CD14-positive monocyte (primary cell): ENCODE results near the gene NUAK1. TPM values are rescaled to one million over a fixed set of nuclear protein-coding genes. Genes with fewer than 3 reads are reported as not detected.

Experiments
- DNase-seq, 3 donors: peaks; one replicate each; pipeline ENCODE4 v3.0.0-alpha.2; 2011 to 2022
- H2AFZ ChIP-seq: 2 replicates; pipeline ENCODE4 v1.6.0; 2012; ENCODE audit warnings: mild to moderate bottlenecking, low read depth, low read length, inconsistent platforms; ENCODE audit not compliant: insufficient read depth, poor library complexity, severe bottlenecking
- H3K27ac ChIP-seq, 2 donors: 1 replicate in 1 of 2; 2 replicates in 1 of 2; pipeline ENCODE4 v1.5.1; 2012 to 2013; ENCODE audit warnings: low read length in 2 of 2, control low read depth in 1 of 2, inconsistent platforms in 1 of 2, low read depth in 1 of 2, mild to moderate bottlenecking in 1 of 2
- H3K27me3 ChIP-seq, 2 donors: one replicate each; pipeline versions ENCODE4 v1.6.0 to v1.6.1; 2011 to 2013; ENCODE audit warnings: low read length in 2 of 2; ENCODE audit not compliant: control insufficient read depth in 2 of 2, insufficient read depth in 2 of 2
- H3K36me3 ChIP-seq, 2 donors: replicated peaks in 1 of 2; 1 replicate in 1 of 2; 2 replicates in 1 of 2; pipeline versions ENCODE4 v1.5.1 to v1.6.1; 2012 to 2013; ENCODE audit warnings: low read length in 2 of 2, control low read depth in 1 of 2, inconsistent platforms in 1 of 2, mild to moderate bottlenecking in 1 of 2; ENCODE audit not compliant: insufficient read depth in 2 of 2, control insufficient read depth in 1 of 2
- H3K4me1 ChIP-seq, 2 donors: 1 replicate in 1 of 2; 2 replicates in 1 of 2; pipeline versions ENCODE4 v1.5.1 to v1.6.1; 2012 to 2013; ENCODE audit warnings: low read length in 2 of 2, control low read depth in 1 of 2, inconsistent platforms in 1 of 2, mild to moderate bottlenecking in 1 of 2, moderate library complexity in 1 of 2; ENCODE audit not compliant: insufficient read depth in 2 of 2, control insufficient read depth in 1 of 2
- H3K4me2 ChIP-seq: replicated peaks from 2 replicates; pipeline ENCODE3; 2012; ENCODE audit warnings: low read length, moderate library complexity, mild to moderate bottlenecking; ENCODE audit not compliant: poor library complexity, severe bottlenecking; ENCODE audit errors: extremely low read depth
- H3K4me3 ChIP-seq, 3 experiments: fragments of 200-600 bp in 1 of 3; sonication (generic) in 1 of 3; replicated peaks in 1 of 3; 1 replicate in 2 of 3; 2 replicates in 1 of 3; pipeline ENCODE4 v1.5.1; 2011 to 2013; ENCODE audit warnings: low read length in 3 of 3, mild to moderate bottlenecking in 3 of 3, control low read depth in 2 of 3, low read depth in 2 of 3, inconsistent platforms in 1 of 3, moderate library complexity in 1 of 3
- H3K79me2 ChIP-seq: 2 replicates; pipeline ENCODE4 v1.6.0; 2012; ENCODE audit warnings: mild to moderate bottlenecking, control low read depth, inconsistent platforms, low read length, moderate library complexity; ENCODE audit not compliant: insufficient read depth
- H3K9ac ChIP-seq: 2 replicates; pipeline ENCODE4 v1.6.0; 2017; ENCODE audit warnings: low read length, mild to moderate bottlenecking; ENCODE audit not compliant: insufficient read depth, poor library complexity, severe bottlenecking
- H3K9me3 ChIP-seq, 2 donors: replicated peaks in 1 of 2; 1 replicate in 1 of 2; 2 replicates in 1 of 2; pipeline versions ENCODE4 v1.5.1 to v1.6.1; 2012 to 2013; ENCODE audit warnings: low read length in 2 of 2, control low read depth in 1 of 2; ENCODE audit not compliant: control insufficient read depth in 1 of 2, insufficient read depth in 1 of 2
- H4K20me1 ChIP-seq: 2 replicates; pipeline ENCODE4 v1.6.0; 2012; ENCODE audit warnings: mild to moderate bottlenecking, low read length, control low read depth, moderate library complexity; ENCODE audit not compliant: insufficient read depth
- H3K27ac Mint-ChIP-seq, 7 donors: one replicate each; pipeline ENCODE4 v1.8.0; 2020; ENCODE audit warnings: mild to moderate bottlenecking in 7 of 7, mixed read lengths in 7 of 7, moderate library complexity in 6 of 7, inconsistent platforms in 2 of 7
- H3K27me3 Mint-ChIP-seq, 3 donors: one replicate each; pipeline ENCODE4 v1.8.0; 2021 to 2022; ENCODE audit warnings: low read depth in 3 of 3, mild to moderate bottlenecking in 3 of 3, mixed read lengths in 3 of 3, moderate library complexity in 3 of 3, inconsistent platforms in 1 of 3
- H3K36me3 Mint-ChIP-seq, 2 donors: one replicate each; pipeline ENCODE4 v1.8.0; 2020; ENCODE audit warnings: mixed read lengths in 2 of 2, inconsistent platforms in 1 of 2, mild to moderate bottlenecking in 1 of 2
- H3K4me1 Mint-ChIP-seq: one replicate; pipeline ENCODE4 v1.8.0; 2020; ENCODE audit warnings: mild to moderate bottlenecking, mixed read lengths
- H3K4me3 Mint-ChIP-seq, 2 donors: one replicate each; pipeline ENCODE4 v1.8.0; 2020; ENCODE audit warnings: mild to moderate bottlenecking in 2 of 2, mixed read lengths in 2 of 2, moderate library complexity in 1 of 2
- H3K9me3 Mint-ChIP-seq, 7 donors: one replicate each; pipeline ENCODE4 v1.8.0; 2020 to 2022; ENCODE audit warnings: mixed read lengths in 7 of 7, mild to moderate bottlenecking in 6 of 7, moderate library complexity in 6 of 7, inconsistent platforms in 2 of 7
- WGBS: methylation state at CpG from one replicate; pipeline ENCODE4 v1.1.5; 2013; ENCODE audit warnings: missing lambda C conversion rate; ENCODE audit not compliant: insufficient coverage; 5-methylcytosine and 5-hydroxymethylcytosine counted together
- intact Hi-C, 2 donors: fragments of 100-400 bp; cut with micrococcal nuclease; formaldehyde crosslinking; loops; one replicate each; pipeline versions ENCODE4 v1.15.0 to v1.15.1; 2023
- polyA plus RNA-seq, 3 donors: library from polyadenylated mRNA; depleted of rRNA in 1 of 3; unstranded in 2 of 3; stranded (reverse) in 1 of 3; fragments of 300-500 nt in 2 of 3; fragments of >200 nt in 1 of 3; fragmentation: Illumina TruSeq in 2 of 3; gene quantifications; 1 replicate in 2 of 3; 2 replicates in 1 of 3; pipeline ENCODE4 v1.2.3, GENCODE V29; 2012 to 2021
- TF ChIP-seq, protein P1 (sequence below): fragments of 200-600 bp; IDR thresholded peaks from one replicate; pipeline ENCODE4 v1.8.0; 2022; ENCODE audit warnings: antibody characterized with exemption, mild to moderate bottlenecking

Gene NUAK1
- polyA plus RNA-seq, 3 donors, result not detected

DNA sequence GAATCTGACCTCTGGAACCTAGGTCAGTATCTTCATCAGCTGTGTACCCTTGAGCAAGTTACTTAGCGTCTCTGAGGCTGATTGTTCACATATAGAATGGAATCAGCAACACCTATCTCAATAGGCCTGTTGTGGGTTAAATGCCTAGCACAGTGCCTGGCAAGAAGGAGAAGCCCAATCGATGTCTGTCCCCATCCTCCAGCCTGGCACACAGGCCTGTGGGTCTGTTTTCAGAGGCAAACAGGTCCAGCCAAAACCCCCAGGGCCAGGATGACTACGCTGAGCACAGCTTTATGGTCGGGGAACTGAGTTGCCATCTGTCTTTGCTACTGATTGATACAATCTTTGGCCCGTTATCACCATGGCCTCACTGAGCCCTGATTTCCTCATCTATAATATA lies 89.2 kb downstream of the NUAK1 start:
- H3K27me3 ChIP-seq, result no peaks in the 10 kb centered on the region
- Mint-ChIP-seq H3K27ac (no peak overlapping the region), H3K4me3 (no peak overlapping the region), H3K36me3 (no peaks in the 10 kb centered on the region), H3K27me3 (peaks cover 3 to 8% (median 4%) of the 10 kb centered on the region in 3 donors), H3K4me1 (no peaks in the 10 kb centered on the region), H3K9me3 (peaks cover 0 to 5% (median 2%) of the 10 kb centered on the region in 7 donors)
- WGBS, result 98% methylated on average over 4 of the region's 5 CpGs
- H3K79me2 ChIP-seq, result no peaks in the 10 kb centered on the region
- H3K4me3 ChIP-seq, result no peak overlapping the region
- TF ChIP-seq, protein P1, sequence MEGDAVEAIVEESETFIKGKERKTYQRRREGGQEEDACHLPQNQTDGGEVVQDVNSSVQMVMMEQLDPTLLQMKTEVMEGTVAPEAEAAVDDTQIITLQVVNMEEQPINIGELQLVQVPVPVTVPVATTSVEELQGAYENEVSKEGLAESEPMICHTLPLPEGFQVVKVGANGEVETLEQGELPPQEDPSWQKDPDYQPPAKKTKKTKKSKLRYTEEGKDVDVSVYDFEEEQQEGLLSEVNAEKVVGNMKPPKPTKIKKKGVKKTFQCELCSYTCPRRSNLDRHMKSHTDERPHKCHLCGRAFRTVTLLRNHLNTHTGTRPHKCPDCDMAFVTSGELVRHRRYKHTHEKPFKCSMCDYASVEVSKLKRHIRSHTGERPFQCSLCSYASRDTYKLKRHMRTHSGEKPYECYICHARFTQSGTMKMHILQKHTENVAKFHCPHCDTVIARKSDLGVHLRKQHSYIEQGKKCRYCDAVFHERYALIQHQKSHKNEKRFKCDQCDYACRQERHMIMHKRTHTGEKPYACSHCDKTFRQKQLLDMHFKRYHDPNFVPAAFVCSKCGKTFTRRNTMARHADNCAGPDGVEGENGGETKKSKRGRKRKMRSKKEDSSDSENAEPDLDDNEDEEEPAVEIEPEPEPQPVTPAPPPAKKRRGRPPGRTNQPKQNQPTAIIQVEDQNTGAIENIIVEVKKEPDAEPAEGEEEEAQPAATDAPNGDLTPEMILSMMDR, result no peak
- no peak overlapping the region for H2AFZ ChIP-seq
- H3K4me1 ChIP-seq, result no peaks in the 10 kb centered on the region
- no peak overlapping the region for H3K4me2 ChIP-seq
- H3K9ac ChIP-seq, result no peak overlapping the region
- H3K27ac ChIP-seq, result no peak overlapping the region
- H3K9me3 ChIP-seq, result no peaks in the 10 kb centered on the region
- no peaks in the 10 kb centered on the region for H4K20me1 ChIP-seq
- no peak for DNase-seq
- intact Hi-C loops, result no loop called here
- H3K36me3 ChIP-seq, result no peaks in the 10 kb centered on the region

- intact Hi-C loops, result no loop called here
These were observed 89.6 kb downstream of the NUAK1 start for GRCh38 chr12:106049105-106049504.

More at GRCh38 chr12:106049105-106049504, 89.6 kb downstream of the NUAK1 start:
- Histone ChIP-seq H3K4me2 (no peak overlapping the region), H2AFZ (no peak overlapping the region), H3K79me2 (no peaks in the 10 kb centered on the region), H3K9ac (no peak overlapping the region), H3K4me3 (no peak overlapping the region), H3K36me3 (no peaks in the 10 kb centered on the region), H3K27ac (no peak overlapping the region), H3K27me3 (no peaks in the 10 kb centered on the region), H4K20me1 (no peaks in the 10 kb centered on the region), H3K9me3 (no peaks in the 10 kb centered on the region), H3K4me1 (no peaks in the 10 kb centered on the region)
- 97% methylated on average over 9 of the region's 9 CpGs for WGBS
- DNase-seq, result no peak
- Mint-ChIP-seq H3K4me3 (no peak overlapping the region), H3K4me1 (no peaks in the 10 kb centered on the region), H3K27ac (no peak overlapping the region), H3K36me3 (no peaks in the 10 kb centered on the region), H3K9me3 (peaks cover 0 to 3% (median 2%) of the 10 kb centered on the region in 7 donors), H3K27me3 (peaks cover 3 to 8% (median 4%) of the 10 kb centered on the region in 3 donors)
- TF ChIP-seq, protein P1, result no peak
